Loucy (cell line): ENCODE results near the gene PRDX4.

Experiments
- H2AFZ ChIP-seq: fragments of 200-600 bp; sonication (generic); 2 replicates; pipeline ENCODE4 v1.6.0; 2016; ENCODE audit warnings: antibody characterized with exemption, mild to moderate bottlenecking, low read length, moderate library complexity
- H3F3A ChIP-seq: fragments of 200-600 bp; 2 replicates; pipeline ENCODE4 v1.6.0; 2016; ENCODE audit warnings: antibody characterized with exemption, low read depth, mild to moderate bottlenecking
- H3K27me3 ChIP-seq: fragments of 200-600 bp; sonication (generic); 2 replicates; pipeline ENCODE4 v1.6.1; 2014; ENCODE audit warnings: low read length, mild to moderate bottlenecking; ENCODE audit not compliant: insufficient read depth, poor library complexity, severe bottlenecking
- H3K36me3 ChIP-seq: fragments of 200-600 bp; sonication (generic); 2 replicates; pipeline ENCODE4 v1.6.1; 2016; ENCODE audit warnings: low read length; ENCODE audit not compliant: insufficient read depth
- H3K4me1 ChIP-seq: fragments of 200-600 bp; sonication (generic); 2 replicates; pipeline ENCODE4 v1.5.1; 2014; ENCODE audit warnings: low read length, mild to moderate bottlenecking; ENCODE audit not compliant: insufficient read depth, poor library complexity, severe bottlenecking
- H3K4me2 ChIP-seq: fragments of 200-600 bp; sonication (generic); 2 replicates; pipeline ENCODE4 v1.6.0; 2014; ENCODE audit warnings: antibody characterized with exemption, low read length, low read depth, mild to moderate bottlenecking; ENCODE audit not compliant: poor library complexity, severe bottlenecking
- H3K4me3 ChIP-seq: fragments of 200-600 bp; sonication (generic); 2 replicates; pipeline ENCODE4 v1.5.1; 2014; ENCODE audit warnings: low read length, mild to moderate bottlenecking, mixed read lengths; ENCODE audit not compliant: poor library complexity, severe bottlenecking
- H3K79me2 ChIP-seq: fragments of 200-600 bp; sonication (generic); 2 replicates; pipeline ENCODE4 v1.6.1; 2014; ENCODE audit warnings: low read length; ENCODE audit not compliant: insufficient read depth
- H3K9ac ChIP-seq: fragments of 200-600 bp; sonication (generic); 2 replicates; pipeline ENCODE4 v1.6.0; 2014; ENCODE audit warnings: mild to moderate bottlenecking, low read depth, low read length, moderate library complexity; ENCODE audit not compliant: poor library complexity, severe bottlenecking
- H3K9me2 ChIP-seq: fragments of 200-600 bp; sonication (generic); replicated peaks from 2 replicates; pipeline ENCODE4 v1.6.1; 2016; ENCODE audit warnings: low read depth, low read length, mixed read lengths
- H3K9me3 ChIP-seq: fragments of 200-600 bp; sonication (generic); 2 replicates; pipeline ENCODE4 v1.6.1; 2014; ENCODE audit warnings: mild to moderate bottlenecking, antibody characterized with exemption, low read length, low read depth; ENCODE audit not compliant: insufficient read depth
- H4K20me1 ChIP-seq: fragments of 200-600 bp; sonication (generic); 2 replicates; pipeline ENCODE4 v1.6.0; 2014; ENCODE audit warnings: antibody characterized with exemption, low read length, mild to moderate bottlenecking; ENCODE audit not compliant: insufficient read depth, poor library complexity, severe bottlenecking
- EZH2phosphoT487 ChIP-seq: fragments of 200-600 bp; IDR thresholded peaks from 2 replicates; pipeline ENCODE4 v1.6.1; 2018; ENCODE audit warnings: antibody characterized with exemption, mild to moderate bottlenecking, moderate library complexity, borderline replicate concordance
- TF ChIP-seq, protein P1 (sequence below): fragments of 200-600 bp; sonication (generic); conservative IDR thresholded peaks from 2 replicates; pipeline ENCODE4 v1.5.1; 2014; ENCODE audit warnings: mild to moderate bottlenecking, antibody characterized with exemption, low read length

Gene PRDX4

DNA sequence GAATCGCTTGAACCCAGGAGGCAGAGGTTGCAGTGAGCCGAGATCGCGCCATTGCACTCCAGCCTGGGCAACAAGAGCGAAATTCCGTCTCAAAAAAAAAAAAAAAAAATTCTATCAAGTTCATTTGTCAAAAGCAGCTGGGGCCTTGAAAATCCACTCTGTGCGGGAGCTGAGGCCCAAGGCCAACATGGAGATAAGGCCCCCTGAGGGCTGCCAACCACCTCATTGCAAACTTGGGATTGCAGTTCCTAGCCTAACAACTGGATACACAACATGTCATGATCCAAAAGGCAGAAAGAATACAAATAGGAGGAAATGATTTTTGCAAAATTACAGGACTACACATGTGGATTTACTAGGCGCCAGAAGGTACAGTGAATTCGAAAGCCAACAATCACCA, 22.5 kb upstream of the PRDX4 start:
- H3K36me3 ChIP-seq = no peaks in the 10 kb centered on the region
- no peaks in the 10 kb centered on the region for H3K4me1 ChIP-seq
- H3K27me3 ChIP-seq = no peaks in the 10 kb centered on the region
- H4K20me1 ChIP-seq = no peaks in the 10 kb centered on the region
- no peak overlapping the region for H2AFZ ChIP-seq
- no peaks in the 10 kb centered on the region for H3K9me3 ChIP-seq
- no peaks in the 10 kb centered on the region for H3K9me2 ChIP-seq
- TF ChIP-seq EZH2phosphoT487 = no peak
- TF ChIP-seq, protein P1, sequence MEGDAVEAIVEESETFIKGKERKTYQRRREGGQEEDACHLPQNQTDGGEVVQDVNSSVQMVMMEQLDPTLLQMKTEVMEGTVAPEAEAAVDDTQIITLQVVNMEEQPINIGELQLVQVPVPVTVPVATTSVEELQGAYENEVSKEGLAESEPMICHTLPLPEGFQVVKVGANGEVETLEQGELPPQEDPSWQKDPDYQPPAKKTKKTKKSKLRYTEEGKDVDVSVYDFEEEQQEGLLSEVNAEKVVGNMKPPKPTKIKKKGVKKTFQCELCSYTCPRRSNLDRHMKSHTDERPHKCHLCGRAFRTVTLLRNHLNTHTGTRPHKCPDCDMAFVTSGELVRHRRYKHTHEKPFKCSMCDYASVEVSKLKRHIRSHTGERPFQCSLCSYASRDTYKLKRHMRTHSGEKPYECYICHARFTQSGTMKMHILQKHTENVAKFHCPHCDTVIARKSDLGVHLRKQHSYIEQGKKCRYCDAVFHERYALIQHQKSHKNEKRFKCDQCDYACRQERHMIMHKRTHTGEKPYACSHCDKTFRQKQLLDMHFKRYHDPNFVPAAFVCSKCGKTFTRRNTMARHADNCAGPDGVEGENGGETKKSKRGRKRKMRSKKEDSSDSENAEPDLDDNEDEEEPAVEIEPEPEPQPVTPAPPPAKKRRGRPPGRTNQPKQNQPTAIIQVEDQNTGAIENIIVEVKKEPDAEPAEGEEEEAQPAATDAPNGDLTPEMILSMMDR = no peak
- H3K9ac ChIP-seq = no peak overlapping the region
- H3F3A ChIP-seq = no peaks in the 10 kb centered on the region
- H3K79me2 ChIP-seq = no peaks in the 10 kb centered on the region
- no peak overlapping the region for H3K4me3 ChIP-seq
- H3K4me2 ChIP-seq = no peak overlapping the region

DNA sequence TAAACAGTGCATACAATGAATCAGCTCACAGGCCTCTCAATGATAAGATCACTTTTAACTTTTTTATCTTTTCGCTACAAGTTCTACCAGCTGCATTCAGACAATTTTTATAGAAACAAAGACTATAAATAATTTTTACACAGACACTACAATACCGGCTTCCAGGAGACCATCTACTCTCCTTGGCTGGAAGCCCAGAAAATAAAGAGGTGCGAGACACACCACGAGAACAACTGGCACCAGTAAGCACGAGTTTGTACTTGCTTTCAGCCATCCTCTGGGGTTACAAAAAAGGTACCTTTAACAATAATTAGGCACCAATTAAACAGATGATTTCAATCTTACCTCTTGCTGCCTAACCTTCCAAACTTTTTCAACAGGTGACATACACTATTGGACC, 11.2 kb upstream of the PRDX4 start:
- Histone ChIP-seq H3K79me2 (no peaks in the 10 kb centered on the region), H3K9ac (no peak overlapping the region), H3K27me3 (no peaks in the 10 kb centered on the region), H3K4me2 (no peak overlapping the region), H3F3A (no peaks in the 10 kb centered on the region), H3K9me3 (no peaks in the 10 kb centered on the region), H3K4me1 (no peaks in the 10 kb centered on the region), H3K36me3 (no peaks in the 10 kb centered on the region), H3K9me2 (no peaks in the 10 kb centered on the region), H2AFZ (no peak overlapping the region), H3K4me3 (no peak overlapping the region), H4K20me1 (no peaks in the 10 kb centered on the region)
- TF ChIP-seq EZH2phosphoT487 = no peak
- TF ChIP-seq, protein P1 = no peak

DNA sequence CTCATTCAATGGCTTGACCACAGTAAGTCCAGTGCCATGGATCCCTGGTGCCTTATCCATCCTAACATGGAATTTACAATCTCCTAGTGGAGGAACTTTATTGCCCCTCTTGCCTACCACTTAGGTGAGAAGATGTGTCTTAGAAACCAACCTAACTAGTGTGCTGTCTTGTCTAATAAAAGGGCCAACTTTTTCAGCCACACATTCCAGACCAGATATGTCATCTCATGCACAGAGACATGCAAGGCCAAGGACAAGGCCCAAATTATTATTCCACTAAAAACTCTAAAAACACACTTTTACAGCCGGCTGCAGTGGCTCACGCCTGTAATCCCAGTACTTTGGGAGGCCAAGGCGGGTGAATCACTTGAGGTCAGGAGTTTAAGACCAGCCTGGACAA, 10.6 kb upstream of the PRDX4 start:
- Histone ChIP-seq H3K4me3 (no peak overlapping the region), H3K79me2 (no peaks in the 10 kb centered on the region), H3K27me3 (no peaks in the 10 kb centered on the region), H3K36me3 (no peaks in the 10 kb centered on the region), H2AFZ (no peak overlapping the region), H3K9me2 (no peaks in the 10 kb centered on the region), H3K9ac (no peak overlapping the region), H4K20me1 (no peaks in the 10 kb centered on the region), H3K4me1 (no peaks in the 10 kb centered on the region), H3K9me3 (no peaks in the 10 kb centered on the region), H3K4me2 (no peak overlapping the region), H3F3A (no peaks in the 10 kb centered on the region)
- TF ChIP-seq, protein P1 = no peak
- no peak for TF ChIP-seq EZH2phosphoT487
